HG03565 (cell line): ENCODE data around the gene CRYBG2.
"Not testable (repeated sequence)": the region's sequence is repeated elsewhere in the genome, so short reads cannot be mapped to it uniquely, and the experiment has no call there.

ENCODE experiments used
- ATAC-seq: cut with Tn5 transposase; IDR thresholded peaks from one replicate; pipeline ENCODE4 v1.9.1; 2021; ENCODE audit warnings: mild to moderate bottlenecking, moderate library complexity; ENCODE audit not compliant: unreplicated experiment

Gene CRYBG2

DNA sequence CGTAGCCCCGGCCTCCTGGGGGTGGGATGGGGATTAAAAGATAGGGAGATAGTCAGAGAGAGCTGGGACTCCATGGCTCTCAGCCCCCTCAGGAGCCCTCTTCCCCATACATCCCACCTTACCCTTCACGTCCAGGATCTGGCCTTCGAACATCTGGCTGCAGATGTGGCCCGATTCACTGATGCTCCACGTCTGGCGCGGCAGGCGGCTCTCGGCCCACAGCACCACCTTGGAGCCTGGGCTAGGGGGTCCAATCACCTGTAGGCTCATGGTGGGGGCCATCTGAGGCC lies 31.9 kb downstream of the CRYBG2 start:
- no peak for ATAC-seq

DNA sequence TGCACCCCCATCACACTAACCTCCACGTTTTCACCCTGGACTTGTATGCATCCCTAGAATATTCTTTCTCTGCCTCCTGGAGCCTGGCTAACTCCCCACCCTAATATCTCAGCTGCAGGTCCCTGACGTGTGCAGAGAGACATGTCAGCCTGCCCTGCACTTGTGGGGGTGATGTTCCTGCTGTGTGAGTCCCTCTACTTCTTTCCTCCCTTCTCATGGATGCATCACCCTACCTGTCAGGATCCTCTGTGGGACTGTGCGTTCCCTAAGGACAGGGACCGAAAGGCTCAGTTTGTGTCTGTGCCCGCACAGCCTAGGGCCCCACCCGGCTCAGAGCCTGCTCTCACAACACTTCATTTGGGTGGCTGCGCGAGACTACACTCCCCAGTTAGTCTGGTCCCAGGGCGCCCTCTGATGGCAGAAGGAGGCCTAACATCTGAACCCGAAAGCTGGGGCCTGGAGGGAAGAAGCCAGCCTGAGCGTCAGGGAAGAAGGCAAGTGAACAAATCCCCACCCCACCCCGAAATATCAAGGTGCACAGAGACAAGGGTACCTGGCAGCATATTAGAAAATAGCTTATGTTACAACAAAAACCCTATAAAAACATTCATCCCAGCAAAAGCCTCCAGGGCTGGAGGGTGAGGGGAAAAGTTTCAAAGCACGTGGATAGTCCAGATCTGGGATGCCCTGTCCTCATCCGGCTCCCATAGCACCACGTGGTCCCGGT lies 32.5 kb downstream of the CRYBG2 start:
- no peak for ATAC-seq

DNA sequence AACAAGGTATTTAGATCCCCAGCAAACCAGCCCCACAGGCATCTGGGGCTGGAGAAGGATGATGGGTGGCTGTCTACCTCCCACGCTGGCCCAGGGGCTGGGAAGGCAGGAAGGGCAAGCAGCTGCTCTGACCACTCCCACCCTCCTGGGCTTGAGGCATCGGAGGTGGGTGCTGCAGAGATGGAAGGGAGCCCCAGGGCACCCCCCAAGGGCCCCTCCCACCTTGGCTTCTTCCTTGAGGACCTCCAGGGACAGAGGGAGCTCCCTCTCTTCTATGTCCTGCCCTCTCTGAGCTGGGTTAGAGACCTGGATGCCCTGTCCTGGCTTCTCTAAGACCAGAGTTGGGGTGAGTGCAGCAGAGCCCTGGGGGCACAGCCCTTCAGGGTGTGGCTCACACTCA lies 33.0 kb downstream of the CRYBG2 start:
- no peak for ATAC-seq

DNA sequence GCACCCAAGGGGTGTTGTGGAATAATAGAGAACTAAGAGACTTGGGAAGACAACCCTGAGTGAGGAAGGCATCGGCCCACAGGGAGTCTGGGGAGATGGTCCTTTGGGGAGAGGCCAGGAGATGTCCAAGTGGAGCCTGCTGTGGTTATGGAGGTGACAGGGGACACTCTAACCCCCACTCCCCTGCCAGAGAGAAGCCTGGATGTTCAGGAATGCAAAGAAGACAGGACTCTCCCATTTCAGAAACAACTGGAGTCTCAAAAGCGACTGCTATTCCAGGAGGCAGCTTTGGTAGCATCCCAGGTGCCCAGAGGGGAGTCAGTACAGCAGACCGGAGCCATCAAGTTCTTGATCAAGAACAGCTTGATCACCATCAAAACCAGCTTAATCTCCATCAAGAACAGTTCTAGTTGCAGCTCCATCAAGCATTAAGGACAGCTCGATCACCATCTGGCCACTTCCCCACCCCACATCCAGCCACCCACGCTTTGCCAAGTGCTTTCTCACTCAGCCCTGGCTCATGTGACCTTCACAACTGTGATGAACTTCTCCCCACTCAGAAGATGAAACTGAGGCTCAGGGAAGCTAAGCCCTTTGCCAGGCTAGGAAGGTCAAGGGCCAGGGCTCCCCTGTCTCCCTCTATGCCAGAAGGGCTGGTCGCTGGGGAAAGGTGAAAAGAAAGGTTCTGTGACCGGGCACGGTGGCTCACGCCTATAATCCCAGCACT lies 35.4 kb downstream of the CRYBG2 start:
- no peak for ATAC-seq

DNA sequence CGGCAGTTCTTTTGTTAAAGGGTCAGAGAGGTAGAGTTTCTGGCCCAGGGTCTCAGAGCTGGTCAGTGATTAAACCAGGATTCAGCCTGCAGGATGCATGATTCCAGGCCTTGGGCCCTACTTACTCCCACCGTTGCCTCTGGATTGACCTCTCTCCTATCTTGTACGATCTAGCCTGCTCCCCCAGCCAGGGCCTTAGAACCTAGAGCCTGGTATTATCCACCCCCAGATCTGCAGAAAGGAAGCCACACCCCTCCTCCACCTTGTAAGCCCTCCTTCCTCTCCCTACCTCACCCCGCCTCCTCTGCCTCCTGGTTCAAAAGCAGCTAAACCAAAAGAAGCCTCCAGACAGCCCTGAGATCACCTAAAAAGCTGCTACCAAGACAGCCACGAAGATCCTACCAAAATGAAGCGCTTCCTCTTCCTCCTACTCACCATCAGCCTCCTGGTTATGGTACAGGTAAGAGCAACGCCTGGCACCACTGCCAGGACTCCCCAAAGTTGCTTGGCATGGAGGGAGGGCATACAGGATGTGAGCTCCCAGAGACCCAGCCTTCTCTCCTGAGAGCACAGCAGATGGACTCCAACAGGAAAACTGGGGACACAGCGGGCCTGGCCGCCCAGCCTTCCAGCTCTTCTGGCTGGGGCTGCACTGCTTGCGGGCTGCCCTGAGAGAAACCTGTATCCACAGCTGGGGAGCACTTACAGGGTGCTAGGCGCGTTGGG lies 36.2 kb downstream of the CRYBG2 start, which contains the start of gene CD52:
CD52 (plus strand) TSS at position 347 of the 726 bp plus-strand sequence; CDS start at position 407, 60 bp downstream.
- no peak for ATAC-seq

- ATAC-seq = no peak
Observed at GRCh38 chr1:26317146-26317545, 36.8 kb downstream of the CRYBG2 start.

GRCh38 chr1:26315874-26316850 lies 37.8 kb downstream of the CRYBG2 start:
- no peak for ATAC-seq

GRCh38 chr1:26314501-26314900 lies 39.4 kb downstream of the CRYBG2 start:
- ATAC-seq = no peak

- ATAC-seq = not testable (repeated sequence)
Observed at GRCh38 chr1:26307966-26308899, 45.7 kb downstream of the CRYBG2 start.

- ATAC-seq = peak; percentile 6
Observed at GRCh38 chr1:26307363-26307781, 46.6 kb downstream of the CRYBG2 start.

- peak; percentile 92 for ATAC-seq
Observed at GRCh38 chr1:26306290-26307229, 47.4 kb downstream of the CRYBG2 start, which contains the start of gene UBXN11. Gene UBXN11 (minus strand): TSS chr1:26306636. CDS start chr1:26302883, 3,753 bp downstream.

GRCh38 chr1:26305667-26306289 lies 48.2 kb downstream of the CRYBG2 start:
- no peak for ATAC-seq

- no peak for ATAC-seq
Observed at GRCh38 chr1:26302733-26303405, 51.1 kb downstream of the CRYBG2 start.

GRCh38 chr1:26300578-26301275 lies 53.2 kb downstream of the CRYBG2 start:
- ATAC-seq = no peak

DNA sequence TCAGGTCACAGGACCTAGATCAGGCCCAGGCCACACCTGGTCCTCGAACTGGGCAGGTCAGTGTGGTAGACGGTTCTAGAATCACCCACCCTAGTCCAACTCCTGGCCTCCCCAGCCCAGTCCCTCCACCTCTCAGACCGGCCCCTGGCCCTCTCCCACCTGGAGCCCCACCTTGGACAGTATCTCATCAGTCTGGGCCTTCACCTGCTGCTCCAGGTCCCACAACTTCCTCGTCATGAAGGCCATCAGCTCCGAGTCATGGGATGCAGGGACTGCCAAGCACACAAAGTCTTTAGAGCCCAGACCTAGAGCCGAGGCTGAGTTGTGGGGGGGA lies 56.2 kb downstream of the CRYBG2 start:
- ATAC-seq = no peak

GRCh38 chr1:26297057-26297790 lies 56.7 kb downstream of the CRYBG2 start:
- no peak for ATAC-seq
